ENCODE measurements around the gene LRR1.
A peak's percentile ranks its signal among the peaks of the same experiment; 100 is the strongest.

Gene LRR1

GRCh38 chr14:49598485-49599300 is at the start of gene LRR1:
Gene LRR1, plus strand, starts transcription at chr14:49598940. Its CDS starts 81 bp downstream, at chr14:49599021.
- peak; percentile 90 for DNase-seq

- DNase-seq = no peak
These were observed 49.3 kb upstream of the LRR1 start for GRCh38 chr14:49549446-49549845.

GRCh38 chr14:49549881-49550280 is 48.9 kb upstream of the LRR1 start:
- DNase-seq = no peak

GRCh38 chr14:49550286-49551184 is 48.2 kb upstream of the LRR1 start:
- no peak for DNase-seq

GRCh38 chr14:49551569-49551968 is 47.2 kb upstream of the LRR1 start:
- no peak for DNase-seq

- DNase-seq = no peak
These were observed 45.6 kb upstream of the LRR1 start for GRCh38 chr14:49553106-49553505.

GRCh38 chr14:49553892-49554291 is 44.8 kb upstream of the LRR1 start:
- DNase-seq = no peak

GRCh38 chr14:49559979-49560768 is 38.6 kb upstream of the LRR1 start:
- no peak for DNase-seq

GRCh38 chr14:49566714-49567113 is 32.0 kb upstream of the LRR1 start:
- DNase-seq = no peak

- DNase-seq = no peak
These were observed 29.5 kb upstream of the LRR1 start for GRCh38 chr14:49569281-49569680.

- DNase-seq = no peak
These were observed 24.7 kb upstream of the LRR1 start for GRCh38 chr14:49574038-49574437.

GRCh38 chr14:49578141-49578540 is 20.6 kb upstream of the LRR1 start:
- no peak for DNase-seq

GRCh38 chr14:49579841-49580240 is 18.9 kb upstream of the LRR1 start:
- DNase-seq = no peak

GRCh38 chr14:49581209-49582112 is 17.3 kb upstream of the LRR1 start:
- no peak for DNase-seq

GRCh38 chr14:49582113-49582977 is 16.4 kb upstream of the LRR1 start:
- DNase-seq = no peak

GRCh38 chr14:49583629-49584028 is 15.1 kb upstream of the LRR1 start:
- no peak for DNase-seq

GRCh38 chr14:49584058-49584457 is 14.7 kb upstream of the LRR1 start:
- DNase-seq = no peak

- peak; percentile 27 for DNase-seq
These were observed 13.6 kb upstream of the LRR1 start for GRCh38 chr14:49584981-49585640.

- peak; percentile 98 for DNase-seq
These were observed 12.7 kb upstream of the LRR1 start, which contains the start of gene RPS29 for GRCh38 chr14:49585803-49586672. Gene RPS29, minus strand, starts transcription at chr14:49586380. Its CDS starts 34 bp downstream, at chr14:49586346.

Measured in activated naive CD4-positive, alpha-beta T cell treated with Interleukin-2 at 50 U/mL for 16 hours (primary cell).